H1 (cell line): ENCODE results near the gene AGAP1. TPM values are rescaled to one million over a fixed set of nuclear protein-coding genes. Genes with fewer than 3 reads are reported as not detected.

Experiments used
- CTCF ChIA-PET: fragments of 300-600 bp; sonication (Branson Sonifier 250); formaldehyde crosslinking; loops from one replicate; lab custom pipeline; 2021; ENCODE audit not compliant: partially characterized antibody; lab: Charles Lee
- POLR2A ChIA-PET: fragments of 300-600 bp; sonication (Branson Sonifier 250); formaldehyde crosslinking; loops from one replicate; lab custom pipeline; 2021; ENCODE audit warnings: inconsistent platforms; ENCODE audit not compliant: partially characterized antibody; lab: Charles Lee
- DNase-seq, 2 experiments: peaks; one replicate each; pipeline versions ENCODE4 v3.0.0 to v3.0.0-alpha.2; 2010 to 2022; ENCODE audit warnings: low spot score in 2 of 2, low read depth in 1 of 2, mixed read lengths in 1 of 2
- FAIRE-seq: peaks from 2 replicates; lab custom pipeline; 2011; peaks lifted over from hg19 to GRCh38; lab: Jason Lieb, UNC
- H2AFZ ChIP-seq: 2 replicates; pipeline ENCODE4 v1.8.1; 2012; ENCODE audit warnings: low read length, inconsistent platforms
- H2AK5ac ChIP-seq: 2 replicates; pipeline ENCODE4 v1.6.1; 2013; ENCODE audit warnings: low read depth, low read length
- H2BK120ac ChIP-seq: replicated peaks from 2 replicates; pipeline ENCODE3; 2013; ENCODE audit warnings: low read depth, low read length, inconsistent platforms
- H2BK12ac ChIP-seq: 2 replicates; pipeline ENCODE4 v1.6.1; 2013; ENCODE audit warnings: low read depth, low read length
- H2BK15ac ChIP-seq: 2 replicates; pipeline ENCODE4 v1.6.1; 2013; ENCODE audit warnings: low read length
- H2BK20ac ChIP-seq: 2 replicates; pipeline ENCODE4 v1.6.1; 2013; ENCODE audit warnings: low read length
- H2BK5ac ChIP-seq: 2 replicates; pipeline ENCODE4 v1.6.1; 2013; ENCODE audit warnings: low read depth, low read length
- H3K14ac ChIP-seq: 2 replicates; pipeline ENCODE4 v1.6.1; 2013; ENCODE audit warnings: inconsistent platforms; ENCODE audit not compliant: insufficient read length
- H3K18ac ChIP-seq: 2 replicates; pipeline ENCODE4 v1.6.1; 2013; ENCODE audit warnings: low read length; ENCODE audit errors: extremely low read depth
- H3K23ac ChIP-seq: 2 replicates; pipeline ENCODE4 v1.6.1; 2013; ENCODE audit warnings: inconsistent platforms; ENCODE audit not compliant: insufficient read length
- H3K23me2 ChIP-seq: 2 replicates; pipeline ENCODE4 v1.6.1; 2013; ENCODE audit warnings: low read depth, low read length
- H3K27ac ChIP-seq: 2 replicates; pipeline ENCODE4 v1.6.1; 2011; ENCODE audit warnings: low read depth, low read length, inconsistent platforms
- H3K27me3 ChIP-seq, 4 experiments: replicated peaks in 1 of 4; 1 replicate in 1 of 4; 2 replicates in 3 of 4; pipeline versions ENCODE4 v1.6.1 to v1.8.1; 2011 to 2013; ENCODE audit warnings: low read length in 3 of 4, mild to moderate bottlenecking in 3 of 4, inconsistent platforms in 2 of 4, mixed read lengths in 2 of 4, moderate library complexity in 1 of 4; ENCODE audit not compliant: control insufficient read depth in 3 of 4, insufficient read depth in 3 of 4; ENCODE audit errors: extremely low read depth in 1 of 4
- H3K36me3 ChIP-seq, 4 experiments: 2 replicates each; pipeline versions ENCODE4 v1.6.1 to v1.8.1; 2011 to 2013; ENCODE audit warnings: mild to moderate bottlenecking in 4 of 4, low read length in 3 of 4, moderate library complexity in 2 of 4, control low read depth in 1 of 4, inconsistent platforms in 1 of 4; ENCODE audit not compliant: insufficient read depth in 4 of 4, control insufficient read depth in 2 of 4
- H3K4ac ChIP-seq: replicated peaks from 2 replicates; pipeline ENCODE3; 2013; ENCODE audit warnings: low read length, low read depth, mixed read lengths, inconsistent platforms; ENCODE audit not compliant: insufficient read length
- H3K4me1 ChIP-seq, 4 experiments: replicated peaks in 1 of 4; 1 replicate in 1 of 4; 2 replicates in 3 of 4; pipeline versions ENCODE4 v1.6.1 to v1.8.1; 2011 to 2013; ENCODE audit warnings: low read length in 3 of 4, inconsistent platforms in 2 of 4, mixed read lengths in 1 of 4; ENCODE audit not compliant: insufficient read depth in 4 of 4, control insufficient read depth in 3 of 4
- H3K4me2 ChIP-seq, 2 experiments: 2 replicates each; pipeline versions ENCODE4 v1.6.1 to v1.8.1; 2011 to 2013; ENCODE audit warnings: low read depth in 2 of 2, low read length in 2 of 2, control low read depth in 1 of 2, inconsistent platforms in 1 of 2, mild to moderate bottlenecking in 1 of 2; ENCODE audit not compliant: insufficient read depth in 1 of 2
- H3K4me3 ChIP-seq, 4 experiments: fragments of 200-600, 300-600 bp in 1 of 4; sonication (generic), shearing (Covaris generic), sonication (Bioruptor Twin) in 1 of 4; 2 replicates each; pipeline versions ENCODE4 v1.5.1 to v1.8.1; 2011 to 2016; ENCODE audit warnings: low read length in 4 of 4, low read depth in 3 of 4, control low read depth in 2 of 4, inconsistent platforms in 2 of 4, mild to moderate bottlenecking in 2 of 4, mixed read lengths in 1 of 4, moderate library complexity in 1 of 4; ENCODE audit not compliant: insufficient read depth in 2 of 4; ENCODE audit errors: extremely low read depth in 1 of 4
- H3K56ac ChIP-seq: replicated peaks from 2 replicates; pipeline ENCODE3; 2013; ENCODE audit warnings: low read depth, mild to moderate bottlenecking, mixed read lengths, low read length, inconsistent platforms; ENCODE audit not compliant: insufficient read length
- H3K79me1 ChIP-seq: 2 replicates; pipeline ENCODE4 v1.6.1; 2013; ENCODE audit warnings: low read depth, low read length, control low read depth
- H3K79me2 ChIP-seq, 2 experiments: 2 replicates each; pipeline versions ENCODE4 v1.6.1 to v1.8.1; 2012 to 2013; ENCODE audit warnings: low read length in 2 of 2, mild to moderate bottlenecking in 2 of 2, inconsistent platforms in 1 of 2; ENCODE audit not compliant: insufficient read depth in 2 of 2, control insufficient read depth in 1 of 2
- H3K9ac ChIP-seq, 4 experiments: replicated peaks in 1 of 4; 1 replicate in 1 of 4; 2 replicates in 3 of 4; pipeline versions ENCODE4 v1.6.1 to v1.8.1; 2011 to 2013; ENCODE audit warnings: low read depth in 3 of 4, low read length in 3 of 4, control low read depth in 2 of 4, mild to moderate bottlenecking in 2 of 4, moderate library complexity in 2 of 4, inconsistent platforms in 1 of 4; ENCODE audit errors: extremely low read depth in 1 of 4
- H3K9me3 ChIP-seq, 2 experiments: 2 replicates each; pipeline versions ENCODE4 v1.6.1 to v1.8.1; 2012 to 2013; ENCODE audit warnings: mild to moderate bottlenecking in 2 of 2, moderate library complexity in 2 of 2, control low read depth in 1 of 2, inconsistent platforms in 1 of 2, low read depth in 1 of 2, low read length in 1 of 2, mixed read lengths in 1 of 2; ENCODE audit not compliant: insufficient read depth in 2 of 2
- H4K20me1 ChIP-seq, 2 experiments: replicated peaks in 1 of 2; 2 replicates each; pipeline versions ENCODE3 to v1.8.1; 2011 to 2013; ENCODE audit warnings: inconsistent platforms in 2 of 2, low read length in 2 of 2, mild to moderate bottlenecking in 1 of 2; ENCODE audit not compliant: insufficient read depth in 2 of 2, control insufficient read depth in 1 of 2
- H4K5ac ChIP-seq: 2 replicates; pipeline ENCODE4 v1.6.1; 2013; ENCODE audit warnings: low read length, low read depth, mixed read lengths, inconsistent platforms; ENCODE audit not compliant: insufficient read length
- H4K8ac ChIP-seq: 2 replicates; pipeline ENCODE4 v1.8.0; 2013; ENCODE audit warnings: mild to moderate bottlenecking, moderate library complexity, low read length, inconsistent platforms; ENCODE audit not compliant: insufficient read depth; ENCODE audit errors: extremely low read depth
- H4K91ac ChIP-seq: replicated peaks from 2 replicates; pipeline ENCODE3; 2013; ENCODE audit warnings: low read length, mixed read lengths, inconsistent platforms; ENCODE audit not compliant: insufficient read length
- BACH1 ChIP-seq: IDR thresholded peaks from 2 replicates; pipeline ENCODE4 v1.6.1; 2012; ENCODE audit warnings: low read length, improper control_type of control experiment
- BCL11A ChIP-seq, 2 experiments: IDR thresholded peaks; one replicate each; pipeline ENCODE4 v1.6.1; 2011; ENCODE audit warnings: low read depth in 2 of 2, low read length in 2 of 2, mild to moderate bottlenecking in 2 of 2
- CREB1 ChIP-seq: IDR thresholded peaks from 2 replicates; pipeline ENCODE4 v1.6.1; 2012; ENCODE audit warnings: inconsistent platforms
- CTCF ChIP-seq, 3 experiments: IDR thresholded peaks; 1 replicate in 2 of 3; 2 replicates in 1 of 3; pipeline versions ENCODE4 v1.5.1 to v1.6.1; 2011; ENCODE audit warnings: low read length in 3 of 3, mild to moderate bottlenecking in 3 of 3, inconsistent platforms in 2 of 3, low read depth in 1 of 3, moderate library complexity in 1 of 3; ENCODE audit not compliant: insufficient read depth in 1 of 3; ENCODE audit errors: control extremely low read depth in 1 of 3
- HDAC6 ChIP-seq: IDR thresholded peaks from one replicate; pipeline ENCODE4 v1.7.1; 2012; ENCODE audit warnings: low read depth, mild to moderate bottlenecking, inconsistent platforms, low read length, moderate library complexity
- MAX ChIP-seq: IDR thresholded peaks from 2 replicates; pipeline ENCODE4 v1.6.1; 2012; ENCODE audit warnings: inconsistent platforms
- POLR2A ChIP-seq, 2 experiments: IDR thresholded peaks; 1 replicate in 1 of 2; 2 replicates in 1 of 2; pipeline ENCODE4 v1.6.1; 2011; ENCODE audit warnings: low read depth in 2 of 2, low read length in 2 of 2, mild to moderate bottlenecking in 2 of 2; ENCODE audit errors: control extremely low read depth in 1 of 2
- RXRA ChIP-seq: IDR thresholded peaks from 2 replicates; pipeline ENCODE4 v1.6.1; 2011; ENCODE audit warnings: low read depth, mild to moderate bottlenecking, low read length, moderate library complexity; ENCODE audit not compliant: insufficient read depth
- TCF12 ChIP-seq: IDR thresholded peaks from 2 replicates; pipeline ENCODE4 v1.6.1; 2011; ENCODE audit warnings: low read depth, mild to moderate bottlenecking, low read length
- WGBS, 2 experiments: shearing (Covaris generic) in 1 of 2; methylation state at CpG; one replicate each; pipeline versions ENCODE4 v1.1.6 to v1.1.7; 2013 to 2015; ENCODE audit warnings: low lambda C conversion rate in 2 of 2, mixed read lengths in 2 of 2, inconsistent platforms in 1 of 2, low coverage in 1 of 2, missing lambda C conversion rate in 1 of 2; ENCODE audit not compliant: insufficient replicate concordance in 2 of 2, insufficient coverage in 1 of 2, insufficient read length in 1 of 2; ENCODE audit errors: extremely low coverage in 1 of 2, missing lambda C conversion rate in 1 of 2; 5-methylcytosine and 5-hydroxymethylcytosine counted together
- polyA plus RNA-seq, 7 experiments: library from polyadenylated mRNA; depleted of rRNA in 3 of 7; stranded (reverse) in 5 of 7; unstranded in 2 of 7; fragments of >200 nt in 5 of 7; fragments of 200-250 nt in 2 of 7; gene quantifications; 1 replicate in 5 of 7; 2 replicates in 1 of 7; 4 replicates in 1 of 7; pipeline versions ENCODE4 v1.2.1 to v1.2.3, GENCODE V29; 2011 to 2013; ENCODE audit warnings: missing spikeins in 2 of 7, mixed read lengths in 2 of 7
- total RNA-seq: library from RNA; stranded (reverse); fragmentation: NEBNext Ultra II Directional; extraction: Animal tissue kit (Norgen Biotek cat#: 25700); gene quantifications from 2 replicates; pipeline ENCODE4 v1.2.1, GENCODE V29; 2021

Gene AGAP1
- total and polyA plus RNA-seq, 2 of the 8 experiments (the other 6 are each of a cell fraction or from before 2014, with no cell fraction given) = 18.1 to 39.4 TPM

- Histone ChIP-seq H3K56ac (no peak overlapping the region), H2BK15ac (no peak overlapping the region), H4K20me1 (peaks cover 11 to 23% of the 10 kb centered on the region in 2 experiments), H4K91ac (peak overlapping the region; percentile 59), H3K27ac (no peak overlapping the region), H3K4me3 (no peak overlapping the region), H2BK12ac (no peak overlapping the region), H3K4ac (peak overlapping the region; percentile 32), H3K4me2 (no peak overlapping the region), H3K9ac (no peak overlapping the region), H3K23ac (peak overlapping the region; percentile 35), H3K79me2 (peaks cover 0 to 45% of the 10 kb centered on the region in 2 experiments; a peak in 2 of 4 replicates), H2BK20ac (no peak overlapping the region), H3K18ac (no peak overlapping the region), H3K4me1 (peaks cover 0 to 15% (median 3%) of the 10 kb centered on the region in 4 experiments; a peak in 6 of 7 replicates), H3K23me2 (no peaks in the 10 kb centered on the region), H2BK120ac (no peak overlapping the region), H3K36me3 (peaks cover 0 to 7% (median 1%) of the 10 kb centered on the region in 4 experiments; a peak in 3 of 8 replicates), H2BK5ac (peak overlapping the region; percentile 35; the same call in 1 of the 2 replicates), H3K27me3 (no peaks in the 10 kb centered on the region), H3K9me3 (no peaks in the 10 kb centered on the region), H4K8ac (no peak overlapping the region; the same call in 1 of the 2 replicates), H2AK5ac (peak overlapping the region; percentile 65; the same call in 1 of the 2 replicates), H3K79me1 (peaks cover 16% of the 10 kb centered on the region), H2AFZ (no peak overlapping the region), H3K14ac (no peak overlapping the region), H4K5ac (no peak overlapping the region)
- 95% methylated on average over 9 of the region's 18 CpGs; no CpG with 5 or more reads in 1 of the 2 experiments for WGBS, 2 experiments
- FAIRE-seq = no peak
- CTCF ChIA-PET = interaction anchor here (0.9 kb wide), 1 partner anchor 39 kb away, joined by 4 read pairs; no protein-coding TSS in a partner anchor
- POLR2A ChIA-PET = no interaction called here
- DNase-seq = no peak
- TF ChIP-seq CREB1 = no peak
- TF ChIP-seq BACH1 = no peak
- no peak for TF ChIP-seq RXRA
- TF ChIP-seq POLR2A (IDR thresholded peaks at IDR 0.05; ENCODE audit: control extremely low read depth in 1 of 2, low read depth in 2 of 2, low read length in 2 of 2) = no peak
- TF ChIP-seq TCF12 = no peak
- no peak for TF ChIP-seq BCL11A (IDR thresholded peaks at IDR 0.05; ENCODE audit: low read depth in 2 of 2, low read length in 2 of 2)
- TF ChIP-seq CTCF (IDR thresholded peaks at IDR 0.05; ENCODE audit: control extremely low read depth in 1 of 3, insufficient read depth in 1 of 3, low read depth in 1 of 3, low read length in 3 of 3) = no peak
- no peak for TF ChIP-seq MAX
- no peak for TF ChIP-seq HDAC6
These were observed 213.7 kb downstream of the AGAP1 start for GRCh38 chr2:235707411-235708096.
